ENCODE results near the gene C16orf95. TPM values are rescaled to one million over a fixed set of nuclear protein-coding genes. Genes with fewer than 3 reads are reported as not detected.

Gene C16orf95
- total RNA-seq, 2 donors from 2014 or later, result 6.4 to 7.8 TPM

GRCh38 chr16:87347932-87348615 is 30.9 kb upstream of the C16orf95 start:
- H3K4me1 ChIP-seq (ENCODE audit: control insufficient read depth, insufficient read depth, low read length), result no peaks in the 10 kb centered on the region
- H3K36me3 ChIP-seq (ENCODE audit: control insufficient read depth, insufficient read depth, low read length), result peaks cover 7% of the 10 kb centered on the region
- H3K27ac ChIP-seq (ENCODE audit: low read depth, low read length), result no peak overlapping the region
- Mint-ChIP-seq H3K9me3 (no peaks in the 10 kb centered on the region), H3K27ac (no peak overlapping the region), H3K36me3 (ENCODE audit: low read depth) (peaks cover 20% of the 10 kb centered on the region), H3K27me3 (ENCODE audit: insufficient read depth) (no peaks in the 10 kb centered on the region), H3K4me1 (peaks cover 7% of the 10 kb centered on the region), H3K4me3 (no peak overlapping the region)
- H3K9me3 ChIP-seq (ENCODE audit: control insufficient read depth, low read length), result no peaks in the 10 kb centered on the region
- no peak overlapping the region for H3K9ac ChIP-seq (ENCODE audit: extremely low read depth, low read length, poor library complexity, severe bottlenecking)
- DNase-seq, result no peak
- no peaks in the 10 kb centered on the region for H3K27me3 ChIP-seq (ENCODE audit: control insufficient read depth, insufficient read depth, low read length, poor library complexity, severe bottlenecking)
- H3K4me3 ChIP-seq (ENCODE audit: low read length), result no peak overlapping the region
- peak; percentile 48 for TF ChIP-seq CTCF (conservative IDR thresholded peaks at IDR 0.05)
- WGBS, 2 experiments (ENCODE audit: insufficient coverage in 1 of 2, insufficient read length in 1 of 2), result 95 to 99% methylated on average over 11 to 13 of the region's 13 CpGs

- no peaks in the 10 kb centered on the region for H3K27me3 Mint-ChIP-seq (ENCODE audit: insufficient read depth)
- 93 to 95% methylated on average over 12 to 21 of the region's 21 CpGs for WGBS, 2 experiments (ENCODE audit: insufficient coverage in 1 of 2, insufficient read length in 1 of 2)
These were observed 29.4 kb upstream of the C16orf95 start for GRCh38 chr16:87346517-87347060.

GRCh38 chr16:87345726-87346424 is 28.7 kb upstream of the C16orf95 start:
- peak overlapping the region; percentile 65 for H3K27ac Mint-ChIP-seq

More at GRCh38 chr16:87346517-87347060, 29.4 kb upstream of the C16orf95 start:
- no peak for DNase-seq
- peaks cover 7% of the 10 kb centered on the region for H3K4me1 Mint-ChIP-seq
- no peak overlapping the region for H3K4me3 ChIP-seq (ENCODE audit: low read length)
- H3K4me3 Mint-ChIP-seq, result no peak overlapping the region
- peak overlapping the region; percentile 44 for H3K27ac Mint-ChIP-seq
- H3K9ac ChIP-seq (ENCODE audit: extremely low read depth, low read length, poor library complexity, severe bottlenecking), result no peak overlapping the region
- TF ChIP-seq CTCF (conservative IDR thresholded peaks at IDR 0.05), result no peak
- H3K9me3 ChIP-seq (ENCODE audit: control insufficient read depth, low read length), result no peaks in the 10 kb centered on the region
- H3K4me1 ChIP-seq (ENCODE audit: control insufficient read depth, insufficient read depth, low read length), result no peaks in the 10 kb centered on the region
- H3K36me3 ChIP-seq (ENCODE audit: control insufficient read depth, insufficient read depth, low read length), result peaks cover 19% of the 10 kb centered on the region
- no peak overlapping the region for H3K27ac ChIP-seq (ENCODE audit: low read depth, low read length)
- H3K27me3 ChIP-seq (ENCODE audit: control insufficient read depth, insufficient read depth, low read length, poor library complexity, severe bottlenecking), result no peaks in the 10 kb centered on the region
- peaks cover 33% of the 10 kb centered on the region for H3K36me3 Mint-ChIP-seq (ENCODE audit: low read depth)
- H3K9me3 Mint-ChIP-seq, result no peaks in the 10 kb centered on the region

More at GRCh38 chr16:87345726-87346424, 28.7 kb upstream of the C16orf95 start:
- DNase-seq, result no peak
- no peak overlapping the region for H3K4me3 ChIP-seq (ENCODE audit: low read length)
- no peak overlapping the region for H3K27ac ChIP-seq (ENCODE audit: low read depth, low read length)
- WGBS, 2 experiments (ENCODE audit: insufficient coverage in 1 of 2, insufficient read length in 1 of 2), result 93 to 94% methylated on average over 7 to 28 of the region's 28 CpGs
- peaks cover 19% of the 10 kb centered on the region for H3K36me3 ChIP-seq (ENCODE audit: control insufficient read depth, insufficient read depth, low read length)
- peaks cover 7% of the 10 kb centered on the region for H3K4me1 Mint-ChIP-seq
- H3K4me1 ChIP-seq (ENCODE audit: control insufficient read depth, insufficient read depth, low read length), result no peaks in the 10 kb centered on the region
- no peak overlapping the region for H3K4me3 Mint-ChIP-seq
- H3K36me3 Mint-ChIP-seq (ENCODE audit: low read depth), result peaks cover 36% of the 10 kb centered on the region
- H3K27me3 Mint-ChIP-seq (ENCODE audit: insufficient read depth), result no peaks in the 10 kb centered on the region
- H3K9me3 Mint-ChIP-seq, result no peaks in the 10 kb centered on the region
- no peaks in the 10 kb centered on the region for H3K27me3 ChIP-seq (ENCODE audit: control insufficient read depth, insufficient read depth, low read length, poor library complexity, severe bottlenecking)
- no peaks in the 10 kb centered on the region for H3K9me3 ChIP-seq (ENCODE audit: control insufficient read depth, low read length)
- H3K9ac ChIP-seq (ENCODE audit: extremely low read depth, low read length, poor library complexity, severe bottlenecking), result no peak overlapping the region
- TF ChIP-seq CTCF (conservative IDR thresholded peaks at IDR 0.05), result no peak

All from endodermal cell (in vitro differentiated cells).